Activated T-cell treated with anti-CD3 and anti-CD28 coated beads, Interleukin-2, amount 50 U/mL, for 1 hour (primary cell): ENCODE measurements around the gene LIN28B.
"Not testable (repeated sequence)": the region's sequence is repeated elsewhere in the genome, so short reads cannot be mapped to it uniquely, and the experiment has no call there.

Experiments used
- DNase-seq: peaks from one replicate; pipeline ENCODE4 v3.0.0-alpha.2; 2020

The LIN28B gene

GRCh38 chr6:105072798-105073199 is 115.9 kb downstream of the LIN28B start:
- DNase-seq: no peak

DNA sequence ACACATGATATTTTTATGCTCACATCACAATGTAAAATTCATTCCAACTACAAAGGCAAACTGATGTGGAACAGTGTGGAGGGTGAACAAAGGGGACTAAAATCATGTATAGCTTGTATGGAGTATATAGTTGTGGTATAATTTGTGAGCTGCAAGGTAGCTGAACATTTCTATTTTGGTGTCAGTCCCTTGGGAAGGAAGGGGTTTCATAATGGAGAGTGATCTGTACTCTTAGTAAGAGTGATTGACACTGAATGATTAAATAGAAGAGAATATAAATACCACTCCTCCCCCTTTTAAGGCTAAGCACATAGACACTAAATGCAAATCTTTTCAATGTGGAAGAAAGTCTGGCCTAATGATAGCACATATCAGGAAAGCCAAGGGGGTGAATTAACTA is 118.3 kb downstream of the LIN28B start:
- no peak for DNase-seq

DNA sequence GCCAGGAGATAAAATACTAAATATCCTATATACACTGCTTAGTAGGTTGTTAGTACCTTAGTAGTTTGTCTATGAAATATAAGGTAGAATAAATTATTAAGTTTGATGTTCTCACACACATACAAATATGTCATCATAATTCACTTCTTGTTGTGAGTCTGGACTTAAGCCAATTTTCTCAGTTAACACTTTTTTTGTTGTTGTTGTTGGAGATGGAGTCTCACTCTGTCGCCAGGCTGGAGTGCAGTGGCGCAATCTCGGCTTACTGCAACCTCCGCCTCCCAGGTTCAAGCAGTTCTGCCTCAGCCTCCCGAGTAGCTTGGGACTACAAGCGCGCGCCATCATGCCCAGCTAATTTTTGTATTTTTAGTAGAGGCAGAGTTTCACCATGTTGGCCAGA is 119.5 kb downstream of the LIN28B start:
- not testable (repeated sequence) for DNase-seq

DNA sequence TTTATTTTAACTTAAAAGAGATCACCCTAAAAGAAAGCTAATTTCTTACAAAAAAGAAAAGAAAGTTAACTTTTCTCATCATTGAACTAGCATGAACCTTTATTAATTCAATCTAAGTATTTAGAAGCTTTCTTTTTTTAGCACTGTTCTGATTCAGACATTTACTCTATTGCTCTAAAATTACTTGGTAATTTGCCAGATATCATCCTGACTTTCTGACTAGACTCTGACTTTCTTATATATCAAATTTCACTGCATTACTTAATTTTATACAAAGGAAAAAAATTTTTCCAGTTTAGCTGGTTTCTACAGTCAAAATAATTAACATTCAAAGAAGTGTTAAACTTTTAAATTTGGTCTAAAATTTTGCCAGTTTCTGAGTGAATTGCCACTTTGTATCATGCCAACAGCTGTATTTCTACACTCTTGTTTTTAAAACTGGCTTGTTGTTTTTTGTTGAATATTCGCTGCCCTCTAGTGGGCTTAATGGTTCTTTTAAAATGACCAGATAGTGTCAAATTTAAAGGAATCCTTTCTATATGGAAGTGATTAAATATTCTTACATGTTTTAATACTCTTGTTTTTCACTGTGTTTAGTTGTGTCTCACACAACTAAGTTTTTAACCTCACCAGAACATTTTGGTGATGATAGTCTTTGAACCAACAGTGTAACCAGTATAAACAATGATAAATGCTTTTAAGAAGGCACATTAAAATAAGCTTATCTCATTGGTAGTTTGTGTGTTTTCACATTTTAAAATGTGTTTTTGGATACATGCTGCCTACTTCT is 120.9 kb downstream of the LIN28B start:
- DNase-seq: no peak

DNA sequence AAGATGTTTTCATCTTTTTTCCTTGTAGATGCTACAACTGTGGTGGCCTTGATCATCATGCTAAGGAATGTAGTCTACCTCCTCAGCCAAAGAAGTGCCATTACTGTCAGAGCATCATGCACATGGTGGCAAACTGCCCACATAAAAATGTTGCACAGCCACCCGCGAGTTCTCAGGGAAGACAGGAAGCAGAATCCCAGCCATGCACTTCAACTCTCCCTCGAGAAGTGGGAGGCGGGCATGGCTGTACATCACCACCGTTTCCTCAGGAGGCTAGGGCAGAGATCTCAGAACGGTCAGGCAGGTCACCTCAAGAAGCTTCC is 121.4 kb downstream of the LIN28B start:
- no peak for DNase-seq

DNA sequence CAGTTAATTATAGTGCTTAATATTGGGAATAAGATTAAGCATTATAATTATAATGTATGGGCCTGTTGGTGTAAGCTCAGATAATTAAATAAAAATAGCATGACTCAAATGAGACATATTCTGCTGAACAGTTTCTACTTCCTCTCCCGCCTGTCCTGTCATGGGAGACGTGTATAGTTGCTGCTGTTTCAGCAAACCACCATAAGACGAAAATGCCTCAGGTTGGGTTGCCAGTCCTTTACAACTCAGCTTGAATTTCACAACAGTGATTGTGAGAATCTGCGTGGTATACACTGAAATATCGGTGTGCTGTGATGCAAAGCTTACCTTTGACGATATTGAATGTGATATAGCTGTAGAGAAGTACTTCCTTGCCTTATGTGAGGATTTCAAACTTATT is 123.4 kb downstream of the LIN28B start:
- DNase-seq: no peak

DNA sequence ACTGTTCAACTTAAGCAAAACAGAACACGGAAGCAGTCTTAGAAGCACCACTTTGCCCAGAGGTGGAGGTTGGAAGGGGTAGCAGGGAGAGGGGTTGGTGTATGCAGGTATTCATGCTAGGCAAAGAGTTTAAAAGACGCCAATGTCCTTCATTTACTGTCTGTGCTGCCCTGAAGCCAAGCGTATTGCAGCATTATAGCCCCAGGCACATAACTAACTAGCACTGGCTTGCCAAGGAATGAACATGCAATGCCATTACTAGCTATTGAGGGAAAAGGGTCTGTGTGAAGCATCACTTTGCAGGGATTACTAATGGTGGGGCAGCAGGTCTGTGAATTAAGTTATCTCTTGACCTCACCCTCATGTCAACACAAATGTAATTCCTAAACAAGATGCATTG is 124.8 kb downstream of the LIN28B start:
- not testable (repeated sequence) for DNase-seq

- no peak for DNase-seq
These were observed 130.8 kb downstream of the LIN28B start for GRCh38 chr6:105087571-105088211.

DNA sequence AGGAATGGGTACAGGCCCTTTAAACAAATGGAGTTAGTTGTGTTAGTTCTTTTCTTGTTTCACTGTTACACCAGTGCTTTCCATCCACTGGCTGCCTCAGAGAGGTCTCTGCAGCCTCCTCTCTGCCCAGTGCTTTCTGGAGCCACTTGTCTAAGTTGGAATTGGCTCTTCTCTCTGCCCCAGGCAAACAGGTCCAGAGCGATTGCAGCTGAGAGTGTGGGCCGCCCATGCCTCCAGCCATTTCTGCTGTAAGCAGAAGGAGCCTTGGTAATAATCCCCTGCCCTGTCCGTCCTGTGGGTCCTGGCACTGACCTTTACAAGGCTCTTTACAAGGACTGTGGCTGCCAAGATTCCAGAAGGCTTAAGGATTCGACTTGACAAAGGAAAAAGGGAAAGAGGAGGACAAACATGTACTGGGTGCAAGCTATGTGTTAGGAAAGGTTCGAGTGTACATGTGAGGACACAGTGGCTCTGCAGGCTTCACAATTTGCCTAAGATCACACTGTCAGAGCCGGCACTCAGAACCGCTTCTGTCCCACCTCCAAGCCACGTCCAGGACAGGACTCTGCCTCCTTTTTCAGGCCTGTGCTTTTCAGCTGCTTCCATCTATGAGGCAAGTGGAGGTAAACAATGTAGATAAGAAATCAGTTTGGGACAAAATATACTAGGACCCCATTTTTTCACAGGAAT is 134.4 kb downstream of the LIN28B start:
- DNase-seq: no peak

DNA sequence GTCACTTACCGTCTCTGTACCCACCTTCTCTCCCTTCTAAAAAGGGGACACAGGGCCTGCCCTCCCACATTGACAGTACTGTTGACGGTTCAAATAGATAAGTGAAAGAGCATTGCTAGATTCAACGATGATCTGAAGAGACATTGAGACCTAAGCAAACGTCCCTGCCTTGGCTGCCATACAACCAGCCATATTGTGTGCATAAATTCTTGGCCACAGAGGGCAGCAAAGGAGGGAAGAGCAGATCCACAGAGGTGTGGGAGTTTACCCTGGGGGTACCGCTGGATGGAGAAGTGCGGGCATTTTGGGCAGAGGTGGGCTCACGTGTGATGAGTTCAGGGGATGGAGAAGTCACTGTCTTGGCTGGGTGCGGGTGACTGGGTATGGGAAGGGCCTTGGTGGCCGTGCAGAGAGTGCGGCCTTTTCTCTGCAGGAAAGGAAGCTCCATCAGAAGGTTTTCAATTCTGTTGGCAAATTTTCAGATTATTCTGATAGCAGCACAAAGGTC is 137.3 kb downstream of the LIN28B start:
- DNase-seq: no peak

GRCh38 chr6:105095139-105095538 is 138.2 kb downstream of the LIN28B start:
- DNase-seq: no peak

DNA sequence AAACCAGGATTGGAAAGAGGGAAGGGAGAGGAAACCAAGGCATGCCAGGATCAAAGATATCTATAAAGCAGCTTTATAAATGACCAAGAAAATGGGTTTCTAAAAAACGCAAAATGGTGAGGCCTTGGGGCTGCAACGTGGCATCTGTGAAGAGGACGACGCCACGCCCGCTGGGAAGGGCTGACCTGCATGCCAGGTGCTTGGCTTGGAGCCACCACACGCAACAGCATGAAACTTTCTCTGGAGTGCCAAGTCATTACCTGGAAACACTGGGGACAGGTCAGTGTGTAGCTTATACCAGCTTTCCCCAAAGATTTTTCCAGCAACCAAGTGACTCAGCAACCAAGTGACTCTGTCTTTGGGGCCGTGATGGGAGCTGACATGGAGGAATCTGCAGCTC is 140.4 kb downstream of the LIN28B start:
- DNase-seq: no peak

GRCh38 chr6:105099371-105099770 is 142.5 kb downstream of the LIN28B start:
- DNase-seq: no peak

- no peak for DNase-seq
These were observed 145.3 kb downstream of the LIN28B start for GRCh38 chr6:105102186-105102585.

DNA sequence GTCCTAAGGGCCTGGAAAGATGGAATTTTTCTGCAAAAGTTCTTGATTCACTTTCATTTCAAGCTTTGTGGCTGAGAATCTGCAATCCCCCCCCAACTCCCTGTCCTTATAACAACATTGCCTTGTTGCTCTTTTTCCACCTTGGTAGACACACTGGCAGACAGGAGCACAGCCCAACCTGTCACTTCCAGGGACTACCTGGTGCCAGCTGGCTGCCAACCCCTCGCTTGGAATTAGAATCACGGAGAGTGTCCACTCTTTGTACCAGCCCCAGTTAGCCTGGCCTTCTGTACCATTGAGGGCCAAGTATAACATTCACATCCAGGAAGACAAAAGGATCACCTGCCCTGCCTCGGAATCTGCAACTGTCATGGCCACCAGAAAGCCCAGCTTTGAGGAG is 148.2 kb downstream of the LIN28B start:
- no peak for DNase-seq

GRCh38 chr6:105106260-105106659 is 149.4 kb downstream of the LIN28B start:
- no peak for DNase-seq

- DNase-seq: no peak
These were observed 150.3 kb downstream of the LIN28B start for GRCh38 chr6:105107207-105107606.

DNA sequence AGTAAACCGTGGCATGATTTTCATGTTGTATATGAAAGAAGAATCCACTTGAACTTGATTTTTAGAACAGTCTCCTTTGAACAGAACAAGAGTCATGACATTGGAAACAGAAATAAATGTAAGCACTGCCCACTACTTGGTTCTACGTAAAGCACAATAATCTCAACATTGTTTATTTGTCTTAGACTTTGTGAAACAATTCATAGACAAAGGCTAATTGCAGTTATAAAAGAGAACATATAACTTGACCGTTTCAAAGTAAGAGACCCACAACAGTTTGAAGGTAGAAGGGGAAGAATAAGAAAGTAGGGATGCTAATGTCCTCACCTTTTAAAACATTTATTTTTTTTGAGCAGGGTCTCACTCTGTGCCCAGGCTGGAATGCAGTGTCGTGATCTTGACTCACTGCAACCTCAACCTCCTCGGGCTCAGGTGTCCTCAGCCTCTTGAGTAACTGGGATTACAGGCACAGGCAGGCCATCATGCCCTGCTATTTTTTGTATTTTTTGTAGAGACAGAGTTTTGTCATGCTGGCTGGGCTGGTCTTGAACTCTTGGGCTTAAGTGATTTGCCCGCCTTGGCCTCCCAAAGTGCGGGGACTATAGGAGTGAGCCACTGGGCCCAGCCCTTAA is 151.8 kb downstream of the LIN28B start:
- DNase-seq: no peak

DNA sequence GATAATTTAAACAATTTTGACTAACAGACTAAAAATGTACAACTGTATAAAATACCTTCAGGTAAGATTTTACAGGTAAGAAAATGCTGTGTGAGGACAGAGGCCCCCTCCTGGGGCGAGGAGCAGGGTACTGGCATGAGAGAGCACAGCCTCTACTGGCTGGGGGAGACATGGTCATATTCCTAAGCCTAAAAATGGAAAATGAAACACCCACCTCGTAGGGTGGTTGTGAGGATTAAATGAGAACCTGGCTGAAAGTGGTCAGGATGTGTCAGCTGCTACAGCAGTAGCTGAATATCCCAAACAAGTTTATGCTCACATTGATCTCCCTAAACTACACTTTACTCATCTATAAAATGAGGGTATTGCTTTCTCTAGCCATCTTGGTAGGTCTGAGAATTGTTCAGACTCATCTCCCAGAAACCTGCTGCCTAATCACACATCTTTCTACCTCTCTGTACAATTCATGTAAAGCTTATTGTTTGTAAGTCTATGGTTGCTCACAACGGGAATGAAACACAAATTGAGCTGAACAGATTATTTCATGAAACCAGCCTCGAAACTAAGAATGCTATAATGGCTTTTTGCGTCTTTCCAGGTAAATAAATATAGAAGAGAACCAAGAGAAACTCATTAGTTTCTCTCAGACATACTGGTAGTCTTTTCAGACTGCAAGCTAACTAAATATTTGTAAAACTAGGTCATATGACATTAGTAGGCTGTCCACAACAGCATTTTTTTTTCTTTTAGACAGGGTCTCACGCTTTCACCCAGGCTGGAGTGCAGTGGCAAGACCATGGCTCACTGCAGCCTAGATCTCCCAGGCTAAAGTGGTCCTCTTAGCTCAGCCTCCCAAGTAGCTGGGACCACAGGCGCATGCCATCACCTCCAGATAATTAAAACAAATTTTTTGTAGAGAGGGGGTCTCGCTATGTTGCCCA is 153.3 kb downstream of the LIN28B start:
- no peak for DNase-seq

DNA sequence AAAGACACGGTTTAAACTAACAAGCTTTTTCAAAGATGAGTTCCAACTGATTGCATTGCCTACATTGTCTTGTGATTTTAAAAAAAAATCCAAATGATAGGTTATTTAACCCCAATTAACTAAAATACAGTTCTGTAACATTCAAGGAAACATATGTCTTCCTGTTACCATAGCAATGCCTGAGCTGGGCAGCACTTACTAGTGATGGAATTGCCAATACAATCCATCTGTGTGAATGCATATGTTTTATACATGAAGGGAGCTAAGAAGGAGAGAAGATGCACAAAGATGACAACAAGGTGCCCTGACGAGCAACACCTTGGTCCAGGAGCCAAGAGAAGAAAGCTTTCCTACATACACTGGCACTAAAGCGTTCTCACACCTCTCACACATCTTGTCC is 154.2 kb downstream of the LIN28B start:
- DNase-seq: no peak

- DNase-seq: no peak
These were observed 155.0 kb downstream of the LIN28B start for GRCh38 chr6:105111871-105112270.

- no peak for DNase-seq
These were observed 155.7 kb downstream of the LIN28B start for GRCh38 chr6:105112577-105112976.
